ENCODE measurements around the gene HIC2. TPM values are rescaled to one million over a fixed set of nuclear protein-coding genes. Genes with fewer than 3 reads are reported as not detected.

Gene HIC2
- total RNA-seq, 1 donor from 2014 or later = 6.4 TPM

- DNase-seq = peak; percentile 42
- intact Hi-C loops (cut with micrococcal nuclease) = no loop called here
- no peaks in the 10 kb centered on the region for H3K27me3 Mint-ChIP-seq
- no peaks in the 10 kb centered on the region for H3K4me1 Mint-ChIP-seq
- no peak overlapping the region for H3K27ac Mint-ChIP-seq
- H3K36me3 Mint-ChIP-seq (ENCODE audit: low read depth) = no peaks in the 10 kb centered on the region
- no peaks in the 10 kb centered on the region for H3K9me3 Mint-ChIP-seq
- no peak overlapping the region for H3K4me3 Mint-ChIP-seq
Measured at GRCh38 chr22:21443057-21443734, 26.0 kb downstream of the HIC2 start.

- no peak overlapping the region for H3K27ac Mint-ChIP-seq
- no peaks in the 10 kb centered on the region for H3K36me3 Mint-ChIP-seq (ENCODE audit: low read depth)
- no peaks in the 10 kb centered on the region for H3K4me1 Mint-ChIP-seq
- DNase-seq = peak; percentile 50
- intact Hi-C loops (cut with micrococcal nuclease) = no loop called here
- H3K9me3 Mint-ChIP-seq = no peaks in the 10 kb centered on the region
- H3K27me3 Mint-ChIP-seq = no peaks in the 10 kb centered on the region
- H3K4me3 Mint-ChIP-seq = no peak overlapping the region
Measured at GRCh38 chr22:21443735-21444421, 26.7 kb downstream of the HIC2 start.

- H3K27me3 Mint-ChIP-seq = no peaks in the 10 kb centered on the region
- no peaks in the 10 kb centered on the region for H3K9me3 Mint-ChIP-seq
- H3K36me3 Mint-ChIP-seq (ENCODE audit: low read depth) = no peaks in the 10 kb centered on the region
- H3K27ac Mint-ChIP-seq = no peak overlapping the region
- peak; percentile 49 for DNase-seq
- H3K4me1 Mint-ChIP-seq = no peaks in the 10 kb centered on the region
- no peak overlapping the region for H3K4me3 Mint-ChIP-seq
- intact Hi-C loops (cut with micrococcal nuclease) = no loop called here
Measured at GRCh38 chr22:21444701-21445436, 27.7 kb downstream of the HIC2 start.

GRCh38 chr22:21445437-21446127 lies 28.4 kb downstream of the HIC2 start:
- peak; percentile 32 for DNase-seq
- Mint-ChIP-seq H3K4me1 (no peaks in the 10 kb centered on the region), H3K27ac (no peak overlapping the region), H3K9me3 (no peaks in the 10 kb centered on the region), H3K36me3 (ENCODE audit: low read depth) (no peaks in the 10 kb centered on the region), H3K4me3 (no peak overlapping the region), H3K27me3 (no peaks in the 10 kb centered on the region)
- intact Hi-C loops (cut with micrococcal nuclease) = no loop called here

GRCh38 chr22:21446128-21446826 lies 29.1 kb downstream of the HIC2 start:
- no peak overlapping the region for H3K27ac Mint-ChIP-seq
- H3K4me1 Mint-ChIP-seq = no peaks in the 10 kb centered on the region
- H3K27me3 Mint-ChIP-seq = no peaks in the 10 kb centered on the region
- H3K36me3 Mint-ChIP-seq (ENCODE audit: low read depth) = no peaks in the 10 kb centered on the region
- intact Hi-C loops (cut with micrococcal nuclease) = no loop called here
- no peaks in the 10 kb centered on the region for H3K9me3 Mint-ChIP-seq
- DNase-seq = peak; percentile 55
- no peak overlapping the region for H3K4me3 Mint-ChIP-seq

GRCh38 chr22:21446827-21447690 lies 29.9 kb downstream of the HIC2 start:
- no peaks in the 10 kb centered on the region for H3K4me1 Mint-ChIP-seq
- DNase-seq = no peak
- H3K9me3 Mint-ChIP-seq = no peaks in the 10 kb centered on the region
- no peaks in the 10 kb centered on the region for H3K27me3 Mint-ChIP-seq
- no peak overlapping the region for H3K27ac Mint-ChIP-seq
- intact Hi-C loops (cut with micrococcal nuclease) = no loop called here
- no peak overlapping the region for H3K4me3 Mint-ChIP-seq
- no peaks in the 10 kb centered on the region for H3K36me3 Mint-ChIP-seq (ENCODE audit: low read depth)

- intact Hi-C loops (cut with micrococcal nuclease) = no loop called here
- H3K4me3 Mint-ChIP-seq = no peak overlapping the region
- no peaks in the 10 kb centered on the region for H3K27me3 Mint-ChIP-seq
- no peaks in the 10 kb centered on the region for H3K36me3 Mint-ChIP-seq (ENCODE audit: low read depth)
- no peaks in the 10 kb centered on the region for H3K4me1 Mint-ChIP-seq
- no peaks in the 10 kb centered on the region for H3K9me3 Mint-ChIP-seq
- DNase-seq = peak; percentile 53
- no peak overlapping the region for H3K27ac Mint-ChIP-seq
Measured at GRCh38 chr22:21447694-21448402, 30.7 kb downstream of the HIC2 start.

GRCh38 chr22:21448627-21449416 lies 31.7 kb downstream of the HIC2 start:
- no peaks in the 10 kb centered on the region for H3K4me1 Mint-ChIP-seq
- intact Hi-C loops (cut with micrococcal nuclease) = no loop called here

GRCh38 chr22:21449531-21450319 lies 32.6 kb downstream of the HIC2 start:
- Mint-ChIP-seq H3K27ac (no peak overlapping the region), H3K9me3 (no peaks in the 10 kb centered on the region), H3K4me3 (no peak overlapping the region), H3K4me1 (no peaks in the 10 kb centered on the region), H3K27me3 (no peaks in the 10 kb centered on the region), H3K36me3 (ENCODE audit: low read depth) (no peaks in the 10 kb centered on the region)
- peak; percentile 51 for DNase-seq
- intact Hi-C loops (cut with micrococcal nuclease) = no loop called here

More at GRCh38 chr22:21448627-21449416, 31.7 kb downstream of the HIC2 start:
- no peaks in the 10 kb centered on the region for H3K9me3 Mint-ChIP-seq
- H3K36me3 Mint-ChIP-seq (ENCODE audit: low read depth) = no peaks in the 10 kb centered on the region
- H3K27me3 Mint-ChIP-seq = no peaks in the 10 kb centered on the region
- DNase-seq = peak; percentile 46
- no peak overlapping the region for H3K27ac Mint-ChIP-seq
- no peak overlapping the region for H3K4me3 Mint-ChIP-seq

- H3K9me3 Mint-ChIP-seq = no peaks in the 10 kb centered on the region
- peak; percentile 39 for DNase-seq
- no peaks in the 10 kb centered on the region for H3K36me3 Mint-ChIP-seq (ENCODE audit: low read depth)
- no peak overlapping the region for H3K27ac Mint-ChIP-seq
- H3K4me1 Mint-ChIP-seq = no peaks in the 10 kb centered on the region
- H3K4me3 Mint-ChIP-seq = no peak overlapping the region
- intact Hi-C loops (cut with micrococcal nuclease) = no loop called here
- no peaks in the 10 kb centered on the region for H3K27me3 Mint-ChIP-seq
Measured at GRCh38 chr22:21450320-21450831, 33.2 kb downstream of the HIC2 start.

- Mint-ChIP-seq H3K9me3 (no peaks in the 10 kb centered on the region), H3K27ac (no peak overlapping the region), H3K4me1 (no peaks in the 10 kb centered on the region), H3K4me3 (no peak overlapping the region), H3K27me3 (no peaks in the 10 kb centered on the region), H3K36me3 (ENCODE audit: low read depth) (no peaks in the 10 kb centered on the region)
- intact Hi-C loops (cut with micrococcal nuclease) = no loop called here
- DNase-seq = peak; percentile 31
Measured at GRCh38 chr22:21450858-21451353, 33.7 kb downstream of the HIC2 start.
